GM06990 (cell line): Measurements from ENCODE around the gene GOLGA6C.
A peak's percentile ranks its signal among the peaks of the same experiment; 100 is the strongest.
"Not testable (repeated sequence)": the region's sequence is repeated elsewhere in the genome, so short reads cannot be mapped to it uniquely, and the experiment has no call there.

Experiments
- DNase-seq: peaks from one replicate; pipeline ENCODE4 v3.0.0-alpha.2; 2011; ENCODE audit not compliant: insufficient read length; ENCODE audit errors: extremely low read depth
- H3K27me3 ChIP-seq: replicated peaks from 2 replicates; pipeline ENCODE4 v1.6.0; 2011; ENCODE audit warnings: low read length; ENCODE audit not compliant: control insufficient read depth, insufficient read depth
- H3K36me3 ChIP-seq: 2 replicates; pipeline ENCODE4 v1.5.1; 2011; ENCODE audit warnings: low read length; ENCODE audit not compliant: control insufficient read depth, insufficient read depth
- H3K4me3 ChIP-seq: replicated peaks from 2 replicates; pipeline ENCODE4 v1.5.1; 2011; ENCODE audit warnings: low read depth, mild to moderate bottlenecking, control low read depth, low read length
- CTCF ChIP-seq: IDR thresholded peaks from 2 replicates; pipeline ENCODE4 v1.5.1; 2011; ENCODE audit warnings: low read length, control low read depth, mild to moderate bottlenecking, inconsistent platforms; ENCODE audit not compliant: insufficient read depth, poor library complexity, severe bottlenecking

GOLGA6C gene

GRCh38 chr15:75213212-75213767 is 44.8 kb upstream of the GOLGA6C start:
- TF ChIP-seq CTCF, result no peak
- peaks cover 62% of the 10 kb centered on the region for H3K36me3 ChIP-seq
- no peaks in the 10 kb centered on the region for H3K27me3 ChIP-seq

GRCh38 chr15:75213768-75214221 is 44.3 kb upstream of the GOLGA6C start:
- H3K4me3 ChIP-seq, result no peak overlapping the region
- TF ChIP-seq CTCF, result no peak

More at GRCh38 chr15:75213212-75213767, 44.8 kb upstream of the GOLGA6C start:
- no peak for DNase-seq
- no peak overlapping the region for H3K4me3 ChIP-seq

GRCh38 chr15:75214293-75215096 is 43.6 kb upstream of the GOLGA6C start:
- no peak for TF ChIP-seq CTCF
- H3K27me3 ChIP-seq, result no peaks in the 10 kb centered on the region
- DNase-seq, result peak; percentile 37
- no peak overlapping the region for H3K4me3 ChIP-seq
- H3K36me3 ChIP-seq, result peaks cover 50% of the 10 kb centered on the region

More at GRCh38 chr15:75213768-75214221, 44.3 kb upstream of the GOLGA6C start:
- Histone ChIP-seq H3K27me3 (no peaks in the 10 kb centered on the region), H3K36me3 (peaks cover 57% of the 10 kb centered on the region)
- DNase-seq, result peak; percentile 37

GRCh38 chr15:75215107-75216004 is 42.8 kb upstream of the GOLGA6C start:
- DNase-seq, result peak; percentile 43
- TF ChIP-seq CTCF, result no peak
- no peak overlapping the region for H3K4me3 ChIP-seq
- peaks cover 42% of the 10 kb centered on the region for H3K36me3 ChIP-seq
- H3K27me3 ChIP-seq, result no peaks in the 10 kb centered on the region

GRCh38 chr15:75217012-75217411 is 41.1 kb upstream of the GOLGA6C start:
- Histone ChIP-seq H3K27me3 (no peaks in the 10 kb centered on the region), H3K36me3 (peaks cover 25% of the 10 kb centered on the region), H3K4me3 (no peak overlapping the region)
- no peak for TF ChIP-seq CTCF
- DNase-seq, result no peak

GRCh38 chr15:75217574-75217973 is 40.6 kb upstream of the GOLGA6C start:
- peaks cover 20% of the 10 kb centered on the region for H3K36me3 ChIP-seq
- H3K4me3 ChIP-seq, DNase-seq, H3K27me3 ChIP-seq: not testable (repeated sequence)

GRCh38 chr15:75219507-75219929 is 38.6 kb upstream of the GOLGA6C start:
- H3K27me3 ChIP-seq, H3K36me3 ChIP-seq, H3K4me3 ChIP-seq, DNase-seq: not testable (repeated sequence)
